ENCODE data around the gene PRKN. TPM values are rescaled to one million over a fixed set of nuclear protein-coding genes. Genes with fewer than 3 reads are reported as not detected.

Gene PRKN
- total RNA-seq, 4 donors from 2014 or later: 5.2 to 121 (median 6.9) TPM

DNA sequence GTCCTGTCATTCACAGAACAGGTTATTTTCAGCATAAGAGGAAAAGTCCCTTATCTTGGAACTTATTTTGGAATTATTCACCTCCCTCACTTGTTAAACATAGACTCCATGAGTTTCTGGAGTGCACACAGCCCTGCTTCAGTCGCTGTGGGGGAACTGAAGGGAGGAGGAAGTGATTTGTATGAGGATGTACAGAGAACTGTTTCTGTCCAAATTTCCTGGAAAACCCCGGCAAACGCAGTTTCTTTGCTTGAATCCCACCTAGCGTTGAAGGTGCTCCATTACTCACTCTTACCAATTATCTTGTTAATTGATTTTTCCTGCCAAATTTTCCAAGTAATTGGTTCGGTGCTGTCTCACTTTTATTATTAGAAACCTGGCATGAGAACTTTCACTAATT, 1375.7 kb downstream of the PRKN start:
- H3K27ac ChIP-seq: no peak overlapping the region
- DNase-seq: no peak
- no peaks in the 10 kb centered on the region for H3K4me1 ChIP-seq
- TF ChIP-seq POLR2A (IDR thresholded peaks at IDR 0.05): no peak
- TF ChIP-seq CTCF (IDR thresholded peaks at IDR 0.05): no peak
- no peaks in the 10 kb centered on the region for H3K27me3 ChIP-seq
- WGBS, 2 donors: 77 to 82% methylated on average over 5 of the region's 5 CpGs
- H3K4me3 ChIP-seq (replicated peaks in 1 of 3): no peak overlapping the region
- H3K36me3 ChIP-seq: no peaks in the 10 kb centered on the region
- intact Hi-C loops (cut with DNase I): no loop called here
- no peaks in the 10 kb centered on the region for H3K9me3 ChIP-seq

DNA sequence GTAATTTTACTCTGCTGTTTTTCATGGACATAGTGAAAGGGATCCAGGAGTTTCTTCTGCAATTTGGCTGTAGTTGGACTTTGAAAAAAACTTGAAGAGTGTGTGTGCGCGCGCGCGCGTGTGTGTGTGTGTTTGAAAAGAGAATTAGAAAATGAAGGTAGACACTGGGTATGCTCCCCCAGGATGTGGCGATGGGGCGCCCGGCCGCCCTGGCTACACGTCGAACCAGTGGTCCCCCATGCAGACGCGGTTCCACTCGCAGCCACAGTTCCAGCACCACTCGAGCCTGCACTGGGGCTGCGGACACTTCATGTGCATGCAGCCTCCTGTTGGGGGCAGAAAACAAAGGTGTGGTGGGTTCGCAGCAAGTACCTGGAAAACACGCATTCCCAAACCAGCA, 1377.7 kb downstream of the PRKN start:
- H3K27ac ChIP-seq: no peak overlapping the region
- TF ChIP-seq POLR2A (IDR thresholded peaks at IDR 0.05) (no peak), CTCF (IDR thresholded peaks at IDR 0.05) (no peak)
- H3K36me3 ChIP-seq: no peaks in the 10 kb centered on the region
- H3K4me3 ChIP-seq (replicated peaks in 1 of 3): no peak overlapping the region
- H3K9me3 ChIP-seq: no peaks in the 10 kb centered on the region
- no peak for DNase-seq
- intact Hi-C loops (cut with DNase I): no loop called here
- H3K27me3 ChIP-seq: no peaks in the 10 kb centered on the region
- no peaks in the 10 kb centered on the region for H3K4me1 ChIP-seq
- 94% methylated on average over 19 of the region's 19 CpGs for WGBS, 2 donors

DNA sequence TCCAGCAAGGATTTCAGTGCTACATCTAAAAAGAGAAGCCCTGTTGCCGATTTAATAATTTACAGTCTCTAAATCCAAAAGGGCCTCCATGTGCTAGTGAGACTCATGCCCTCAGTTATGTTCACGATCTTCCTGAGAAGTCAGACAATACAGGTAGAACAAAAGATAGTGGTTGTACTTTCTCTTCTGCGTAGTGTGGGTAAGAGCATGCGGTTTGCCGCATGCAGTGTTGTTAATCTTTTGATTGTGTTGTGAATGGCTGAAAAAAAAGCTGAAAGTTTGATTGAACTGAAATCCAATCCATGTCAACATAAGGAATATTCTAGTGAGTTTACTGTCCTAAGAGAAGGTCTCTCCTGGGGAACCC, 1379.0 kb downstream of the PRKN start:
- no peaks in the 10 kb centered on the region for H3K4me1 ChIP-seq
- H3K9me3 ChIP-seq: no peaks in the 10 kb centered on the region
- intact Hi-C loops (cut with DNase I): no loop called here
- 93 to 94% methylated on average over 5 of the region's 5 CpGs for WGBS, 2 donors
- no peaks in the 10 kb centered on the region for H3K36me3 ChIP-seq
- no peak for DNase-seq
- no peaks in the 10 kb centered on the region for H3K27me3 ChIP-seq
- TF ChIP-seq POLR2A (IDR thresholded peaks at IDR 0.05): no peak
- TF ChIP-seq CTCF (IDR thresholded peaks at IDR 0.05): no peak
- no peak overlapping the region for H3K4me3 ChIP-seq (replicated peaks in 1 of 3)
- no peak overlapping the region for H3K27ac ChIP-seq

DNA sequence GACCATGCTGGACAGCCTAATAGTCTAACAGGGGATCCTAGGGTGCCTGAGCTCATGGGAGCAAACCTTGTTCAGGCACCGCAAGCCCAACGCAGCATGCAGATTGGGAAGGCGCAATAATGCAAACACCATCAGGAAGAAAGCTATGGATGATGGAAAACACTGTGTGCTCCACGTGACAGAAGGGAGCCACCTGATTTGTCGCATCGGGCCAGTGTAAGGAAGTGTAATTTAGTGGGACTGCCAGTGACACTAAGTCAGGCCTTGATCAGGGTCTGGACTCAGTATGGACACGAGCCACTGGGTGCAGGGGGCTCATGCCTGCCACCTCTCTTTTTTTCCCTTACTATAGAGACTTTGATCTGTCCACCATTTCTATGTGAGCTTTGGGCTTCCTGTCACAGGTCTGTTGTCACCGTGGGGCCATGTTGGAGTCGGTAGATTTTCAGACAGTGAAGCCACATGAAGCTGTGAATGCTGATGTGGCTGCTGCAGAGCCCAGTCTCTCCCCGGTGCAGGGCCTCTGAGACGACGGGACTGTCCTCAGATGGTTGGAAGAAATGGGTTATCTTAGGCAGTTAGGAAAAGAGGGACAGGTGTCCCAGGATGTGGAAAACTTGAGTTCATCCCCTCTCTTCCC, 1379.5 kb downstream of the PRKN start:
- DNase-seq: no peak
- H3K27ac ChIP-seq: no peak overlapping the region
- no peaks in the 10 kb centered on the region for H3K36me3 ChIP-seq
- no peaks in the 10 kb centered on the region for H3K9me3 ChIP-seq
- WGBS, 2 donors: 94% methylated on average over 12 of the region's 12 CpGs
- no peaks in the 10 kb centered on the region for H3K27me3 ChIP-seq
- no peaks in the 10 kb centered on the region for H3K4me1 ChIP-seq
- TF ChIP-seq CTCF (IDR thresholded peaks at IDR 0.05): no peak
- TF ChIP-seq POLR2A (IDR thresholded peaks at IDR 0.05): no peak
- H3K4me3 ChIP-seq (replicated peaks in 1 of 3): no peak overlapping the region
- intact Hi-C loops (cut with DNase I): no loop called here

GRCh38 chr6:161347125-161347524, 1380.4 kb downstream of the PRKN start:
- Histone ChIP-seq H3K27ac (no peak overlapping the region), H3K36me3 (no peaks in the 10 kb centered on the region), H3K9me3 (no peaks in the 10 kb centered on the region), H3K4me1 (no peaks in the 10 kb centered on the region), H3K4me3 (replicated peaks in 1 of 3) (no peak overlapping the region), H3K27me3 (no peaks in the 10 kb centered on the region)
- 95 to 100% methylated on average over 2 of the region's 2 CpGs for WGBS, 2 donors
- intact Hi-C loops (cut with DNase I): no loop called here
- TF ChIP-seq POLR2A (IDR thresholded peaks at IDR 0.05) (no peak), CTCF (IDR thresholded peaks at IDR 0.05) (no peak)
- no peak for DNase-seq

Measured in thyroid gland (tissue), 4 donors.